CD4-positive, alpha-beta T cell treated with Interleukin-1 beta for 1 hour (primary cell): ENCODE data around the gene OR2T5.
A peak's percentile ranks its signal among the peaks of the same experiment; 100 is the strongest.
"Not testable (repeated sequence)": the region's sequence is repeated elsewhere in the genome, so short reads cannot be mapped to it uniquely, and the experiment has no call there.

Experiments
- DNase-seq, 2 donors: peaks; one replicate each; pipeline ENCODE4 v3.0.0-alpha.2; 2020 to 2022

OR2T5 gene, protein sequence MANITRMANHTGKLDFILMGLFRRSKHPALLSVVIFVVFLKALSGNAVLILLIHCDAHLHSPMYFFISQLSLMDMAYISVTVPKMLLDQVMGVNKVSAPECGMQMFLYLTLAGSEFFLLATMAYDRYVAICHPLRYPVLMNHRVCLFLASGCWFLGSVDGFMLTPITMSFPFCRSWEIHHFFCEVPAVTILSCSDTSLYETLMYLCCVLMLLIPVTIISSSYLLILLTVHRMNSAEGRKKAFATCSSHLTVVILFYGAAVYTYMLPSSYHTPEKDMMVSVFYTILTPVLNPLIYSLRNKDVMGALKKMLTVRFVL

DNA sequence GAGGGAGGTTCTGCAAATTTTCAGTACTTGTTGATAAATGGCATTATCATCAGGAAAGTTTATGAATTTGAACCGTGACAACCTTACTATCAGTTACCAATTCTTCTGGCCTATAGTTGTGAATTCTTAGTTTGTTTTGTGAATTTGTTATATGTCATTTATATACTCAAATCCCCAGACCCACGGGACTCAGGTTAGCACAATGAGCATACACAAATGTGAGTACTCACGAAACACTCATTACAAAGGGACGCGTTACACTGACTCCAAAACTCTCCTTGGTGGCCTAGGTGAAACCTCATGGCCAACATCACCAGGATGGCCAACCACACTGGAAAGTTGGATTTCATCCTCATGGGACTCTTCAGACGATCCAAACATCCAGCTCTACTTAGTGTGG is at the start of gene OR2T5:
Gene OR2T5, plus strand, starts transcription at position 301 of the 400 bp plus-strand sequence. Its CDS starts 0 bp downstream, at position 301.
- not testable (repeated sequence) for DNase-seq

DNA sequence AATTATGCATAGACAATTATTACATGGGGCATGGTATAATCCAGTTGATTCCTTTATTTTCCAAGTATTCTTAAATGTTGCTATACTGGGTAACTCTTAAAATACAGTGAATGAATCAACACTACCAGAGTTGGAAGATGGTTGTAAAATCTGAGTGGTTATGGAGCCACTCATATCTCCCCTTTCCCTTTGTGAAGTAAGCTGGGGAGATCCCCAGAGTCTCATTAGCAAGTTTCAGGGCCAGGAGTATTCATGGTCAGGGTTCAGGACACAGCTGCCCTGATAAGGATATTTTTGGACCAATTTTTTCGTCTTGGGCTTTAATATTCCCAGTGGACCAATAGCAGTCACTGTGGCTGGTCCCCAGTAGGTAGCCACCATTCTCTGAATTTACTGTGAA is 49.7 kb upstream of the OR2T5 start:
- not testable (repeated sequence) for DNase-seq

DNA sequence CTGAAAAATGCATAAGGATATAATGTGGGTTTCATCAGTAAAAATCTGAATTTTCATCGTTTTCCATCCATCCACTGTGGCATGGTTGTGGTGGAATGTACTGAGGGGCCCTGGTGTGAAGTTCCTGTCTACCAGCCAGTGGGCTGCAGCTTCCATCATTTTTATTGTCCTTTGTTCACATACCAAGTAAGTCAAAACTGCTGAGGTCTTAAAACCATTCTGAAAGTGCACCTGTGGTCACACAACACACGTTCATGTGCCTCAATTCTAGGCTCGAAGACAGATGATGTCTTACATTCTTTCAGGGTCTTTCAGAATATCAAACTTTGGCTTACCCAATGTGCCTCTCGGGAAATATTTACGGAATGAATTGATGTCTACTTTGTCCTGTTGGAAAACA is 49.1 kb upstream of the OR2T5 start:
- DNase-seq: not testable (repeated sequence)

DNA sequence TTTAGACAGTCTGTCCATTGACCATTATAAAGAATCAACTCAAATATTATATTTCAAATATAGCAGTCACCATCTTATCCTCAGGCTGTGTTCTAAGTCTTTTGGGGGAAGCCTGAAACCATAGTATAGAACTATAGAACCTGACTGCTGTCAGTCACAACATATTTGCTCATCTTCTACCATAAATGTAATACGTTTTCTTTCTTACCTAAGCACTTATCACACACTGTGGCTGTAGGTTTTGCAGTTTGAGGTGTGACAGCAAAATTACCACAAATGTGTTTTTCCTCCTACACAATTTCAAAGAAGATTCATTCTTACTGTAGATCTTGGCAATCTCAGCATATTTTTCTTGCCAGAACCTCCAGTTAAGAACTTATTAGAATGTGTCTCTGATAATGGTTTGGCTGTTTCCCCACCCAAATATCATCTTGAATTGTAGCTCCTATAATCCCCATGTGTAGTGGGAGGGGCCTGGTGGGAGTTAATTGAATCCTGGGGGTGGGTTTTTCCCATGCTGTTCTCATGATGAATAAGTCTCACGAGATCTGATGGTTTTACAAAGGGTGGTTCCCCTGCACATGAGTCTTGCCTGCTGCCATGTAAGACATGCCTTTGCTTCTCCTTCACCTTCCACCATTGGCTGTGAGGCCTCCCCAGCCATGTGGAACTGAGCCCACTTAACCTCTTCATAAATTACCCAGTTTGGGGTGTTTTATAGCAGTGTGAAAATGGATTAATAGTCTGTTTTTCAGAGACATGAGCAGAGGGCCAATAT is 45.7 kb upstream of the OR2T5 start:
- not testable (repeated sequence) for DNase-seq

DNA sequence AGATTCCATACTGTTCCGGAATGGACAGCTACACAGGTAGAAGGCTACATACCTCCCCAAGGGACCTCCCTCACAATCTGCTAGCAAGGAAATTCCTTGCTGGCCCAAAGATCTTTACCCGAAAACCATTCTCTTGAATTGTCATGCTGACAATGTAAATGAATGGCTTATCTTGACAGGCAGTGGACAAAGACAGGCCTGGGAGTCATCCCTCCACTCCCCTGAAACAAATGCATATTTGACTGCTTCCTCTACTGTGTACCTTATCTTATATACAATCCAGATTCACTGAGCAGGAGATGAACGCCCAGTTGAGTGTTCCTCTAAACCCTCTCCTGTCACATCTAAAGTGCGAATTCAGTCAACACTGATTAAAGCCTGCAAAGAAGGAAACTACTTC is 43.8 kb upstream of the OR2T5 start:
- not testable (repeated sequence) for DNase-seq

DNA sequence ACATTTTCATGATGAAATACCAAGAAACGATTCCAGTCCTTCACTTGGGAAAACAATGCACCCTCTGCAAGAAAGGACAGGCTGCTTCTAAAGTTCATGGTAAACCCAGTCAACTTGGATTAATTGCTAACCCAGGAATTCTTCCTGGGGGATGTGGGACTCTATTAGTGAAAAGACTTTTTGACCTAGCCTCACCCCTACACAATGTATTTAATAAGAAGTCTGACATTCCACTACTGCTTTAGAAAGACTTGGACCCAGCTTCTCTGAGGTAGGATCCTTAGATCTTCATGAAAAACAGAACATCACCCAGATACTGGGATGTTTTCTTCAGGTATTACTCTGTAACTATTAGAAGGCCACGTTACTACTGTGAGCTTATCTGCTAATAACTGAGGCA is 43.0 kb upstream of the OR2T5 start, which contains the start of gene OR2T2:
Gene OR2T2, plus strand, starts transcription at position 239 of the 400 bp plus-strand sequence. CDS start 7,161 bp downstream, outside the sequence.
- not testable (repeated sequence) for DNase-seq

DNA sequence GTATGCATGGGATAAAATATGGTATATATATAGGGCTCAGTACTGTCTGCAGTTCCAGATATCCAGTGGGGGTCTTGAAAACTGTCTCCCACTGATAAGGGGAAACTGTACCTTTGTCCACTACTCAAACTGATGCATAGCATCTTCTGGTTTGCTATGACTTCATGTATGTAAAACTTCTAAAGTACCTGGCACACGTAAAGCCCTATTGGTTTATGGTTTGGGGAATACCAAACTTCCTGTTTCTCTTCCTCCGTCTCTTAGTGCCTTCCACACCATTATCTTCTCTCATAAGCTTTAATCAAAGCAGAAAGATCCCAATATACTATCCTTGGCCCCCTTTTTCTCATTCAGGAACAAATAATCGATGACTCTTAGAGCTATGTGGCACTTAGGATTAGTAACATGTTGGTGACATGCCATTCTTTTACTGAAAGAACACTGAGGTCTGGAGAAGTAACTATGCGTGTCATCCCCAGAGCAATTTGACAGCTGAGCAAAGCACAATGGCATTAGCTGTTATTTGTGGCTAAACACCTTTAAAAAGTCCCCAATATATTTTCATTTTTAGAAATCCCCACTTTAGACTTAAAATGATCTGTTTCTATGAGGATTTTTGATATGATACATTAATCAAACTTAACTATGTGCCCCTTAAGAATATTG is 39.8 kb upstream of the OR2T5 start:
- not testable (repeated sequence) for DNase-seq

DNA sequence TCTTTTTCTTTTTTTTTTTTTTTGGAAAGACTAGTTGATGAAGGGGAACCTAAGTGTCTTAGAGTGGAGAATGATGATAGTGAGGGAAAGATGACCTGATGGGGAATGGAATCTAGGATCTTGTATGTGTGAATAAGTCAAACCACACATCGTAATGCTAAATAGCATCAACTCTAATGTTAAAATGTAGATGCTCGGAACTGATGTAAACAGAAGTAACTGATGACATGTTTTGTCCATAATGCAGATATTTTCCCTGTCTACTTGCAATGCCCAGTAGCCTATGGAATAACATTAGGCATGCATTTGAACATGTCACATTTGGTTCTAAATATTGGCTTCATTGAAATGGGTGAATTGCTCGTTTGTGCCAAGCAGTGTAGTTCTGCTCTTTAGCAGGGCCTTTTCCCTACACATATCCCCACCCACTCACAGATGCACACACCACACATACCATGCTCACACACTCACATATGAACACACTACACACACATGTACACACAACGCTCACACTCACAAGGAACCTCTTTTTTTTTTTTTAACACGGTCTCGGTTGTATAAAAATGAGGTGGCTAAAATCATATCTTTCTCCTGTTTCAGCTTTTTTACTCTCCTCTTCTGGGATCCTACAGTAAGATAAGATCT is 38.4 kb upstream of the OR2T5 start:
- DNase-seq: not testable (repeated sequence)

DNA sequence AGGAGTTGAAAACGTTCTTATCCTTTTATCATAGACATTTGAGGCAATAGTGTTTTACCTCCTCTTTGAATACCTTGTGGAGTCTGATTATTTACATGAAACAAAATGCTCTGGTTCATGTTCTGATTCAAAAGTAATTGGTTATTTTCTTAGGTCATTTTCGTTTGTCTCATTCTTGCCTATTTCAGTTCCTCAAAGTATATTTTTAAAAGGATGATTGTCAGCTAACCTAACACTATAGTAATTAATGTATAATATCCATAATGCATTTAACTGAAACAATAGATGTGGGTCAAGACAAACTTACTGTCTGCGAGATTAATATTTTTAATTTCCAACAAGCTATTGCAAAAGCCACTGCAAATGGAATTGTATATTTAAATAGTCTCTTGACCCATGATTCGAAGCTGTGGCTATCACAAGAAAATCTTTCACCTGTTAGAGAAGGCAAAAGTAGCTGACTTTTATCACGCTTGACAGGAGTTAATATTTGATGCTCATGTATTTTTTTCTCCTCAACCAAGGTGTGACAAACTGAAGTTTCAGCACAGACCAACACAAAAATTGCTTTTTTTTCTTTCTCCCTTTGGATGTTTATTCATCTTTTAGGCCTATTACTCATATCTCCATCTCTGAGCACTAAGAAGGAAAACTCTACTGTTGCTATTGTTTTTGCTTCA is 37.8 kb upstream of the OR2T5 start:
- DNase-seq: not testable (repeated sequence)

DNA sequence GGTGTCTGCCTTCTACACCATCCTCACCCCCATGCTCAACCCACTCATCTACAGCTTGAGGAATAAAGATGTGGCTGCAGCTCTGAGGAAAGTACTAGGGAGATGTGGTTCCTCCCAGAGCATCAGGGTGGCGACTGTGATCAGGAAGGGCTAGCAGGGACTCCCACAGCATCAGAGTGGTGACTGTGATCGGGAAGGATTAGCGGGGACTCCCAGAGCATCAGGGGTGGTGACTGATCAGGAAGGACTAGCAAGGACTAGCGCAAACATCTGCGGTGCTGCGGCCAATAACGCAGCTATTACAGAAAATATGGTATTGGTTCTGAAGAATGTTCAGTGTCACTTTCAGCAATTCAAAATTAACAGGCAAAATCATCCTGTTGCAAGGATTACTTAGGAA is 34.8 kb upstream of the OR2T5 start:
- not testable (repeated sequence) for DNase-seq

DNA sequence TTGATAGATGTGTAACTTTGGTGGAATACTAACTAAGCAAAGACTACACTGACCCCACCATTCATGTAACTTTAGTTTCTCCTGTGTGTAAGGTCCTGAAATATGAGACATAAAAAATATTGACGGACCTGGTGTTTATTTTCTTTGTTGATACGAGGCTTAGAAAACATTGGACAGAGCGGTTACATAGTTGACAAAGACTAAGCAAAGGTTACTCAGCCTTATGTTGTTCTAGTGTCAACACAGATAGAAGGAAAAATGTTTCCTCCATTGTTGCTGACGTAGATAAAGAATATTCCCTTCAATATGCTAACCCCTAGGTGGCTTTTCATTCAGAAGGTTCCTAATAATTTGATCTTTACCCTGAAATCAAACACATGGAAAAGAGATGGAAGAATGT is 33.3 kb upstream of the OR2T5 start:
- not testable (repeated sequence) for DNase-seq

DNA sequence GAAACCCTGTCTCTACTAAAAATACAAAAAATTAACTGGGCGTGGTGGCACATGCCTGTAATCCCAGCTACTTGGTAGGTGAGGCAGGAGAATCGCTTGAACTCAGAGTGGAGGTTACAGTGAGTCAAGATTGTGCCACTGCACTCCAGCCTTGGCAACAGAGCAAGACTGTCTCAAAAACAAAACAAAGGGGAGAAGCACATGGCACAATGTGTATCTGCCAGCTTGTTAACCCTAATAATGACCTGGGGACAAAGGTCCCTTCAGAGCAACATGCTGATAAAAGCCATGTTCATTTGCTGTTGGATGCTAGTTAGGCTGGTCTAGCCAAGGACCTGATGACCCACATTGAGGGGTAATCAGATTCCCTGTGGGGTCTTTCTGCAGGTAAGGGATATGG is 31.8 kb upstream of the OR2T5 start:
- DNase-seq: not testable (repeated sequence)

DNA sequence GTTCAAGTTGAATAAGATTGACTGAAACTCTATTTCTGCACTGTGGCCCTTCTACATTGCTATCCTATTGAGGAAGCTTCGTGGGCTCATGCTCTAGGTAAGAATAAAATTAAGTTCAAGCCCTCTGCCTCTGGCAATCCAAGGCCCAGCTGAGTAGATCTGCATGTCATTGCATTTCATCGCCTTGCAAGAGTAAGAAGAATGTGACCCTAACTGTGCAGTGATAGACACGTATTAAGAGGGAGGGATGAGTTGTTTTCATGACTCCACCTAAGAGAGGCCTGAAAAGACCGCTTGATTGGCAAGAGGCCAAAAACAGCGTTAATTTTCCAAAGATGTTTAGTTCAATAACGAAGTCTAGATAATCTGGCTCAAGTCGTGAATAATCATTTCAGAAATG is 29.3 kb upstream of the OR2T5 start:
- DNase-seq: not testable (repeated sequence)

DNA sequence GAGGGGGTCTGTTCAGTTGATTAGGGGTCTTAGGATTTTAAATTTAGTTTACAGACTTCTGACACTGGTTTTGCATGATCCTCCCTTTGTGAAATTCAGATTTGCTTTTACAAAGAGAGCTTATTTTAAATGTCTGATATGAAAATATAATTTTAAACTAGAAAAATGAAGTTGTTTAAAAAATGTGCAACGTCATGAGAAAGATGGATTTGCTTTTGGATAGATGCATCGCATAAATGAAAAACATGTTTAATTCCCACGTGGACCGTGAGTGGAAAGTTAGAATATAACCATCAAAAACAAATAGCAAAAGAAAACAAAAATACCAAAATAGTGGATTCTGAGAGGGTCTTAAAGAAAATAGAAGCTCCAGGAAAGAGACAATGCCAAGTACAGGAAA is 17.2 kb upstream of the OR2T5 start:
- no peak for DNase-seq

DNA sequence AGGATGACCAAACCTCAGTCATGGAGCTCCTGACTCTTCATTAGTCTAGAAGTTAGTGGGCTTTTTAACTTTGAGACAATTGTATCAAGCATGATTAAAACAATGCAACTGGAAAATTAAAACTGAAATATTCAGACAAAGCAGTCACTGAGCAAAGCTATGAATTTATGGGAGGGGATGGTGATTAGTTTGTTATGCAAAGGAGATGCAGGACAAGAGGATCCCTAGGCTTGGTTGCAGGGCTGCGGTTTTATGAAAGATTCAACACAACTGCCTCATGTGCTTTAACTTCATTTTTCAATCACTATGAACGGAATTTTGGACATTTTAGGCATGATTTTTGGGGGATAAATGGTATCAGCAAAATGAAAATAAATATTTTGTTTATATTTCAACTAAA is 16.3 kb upstream of the OR2T5 start:
- DNase-seq: not testable (repeated sequence)

DNA sequence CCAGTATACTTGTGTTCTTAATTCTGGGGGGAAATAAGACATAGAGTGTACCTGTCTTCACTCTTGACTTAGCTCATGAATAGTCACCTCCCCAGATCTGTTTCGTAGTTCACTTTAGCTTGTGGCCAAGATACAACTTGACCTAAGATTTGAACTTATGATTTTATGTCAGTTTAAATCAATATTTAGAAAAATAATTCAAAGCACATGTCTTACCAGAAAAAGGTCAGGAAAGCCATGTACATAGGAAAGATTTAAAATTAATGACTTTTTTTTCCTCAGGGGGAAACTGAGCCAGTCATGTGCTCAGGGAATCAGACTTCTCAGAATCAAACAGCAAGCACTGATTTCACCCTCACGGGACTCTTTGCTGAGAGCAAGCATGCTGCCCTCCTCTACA is 15.3 kb upstream of the OR2T5 start, which contains the start of gene OR2T3:
Gene OR2T3, plus strand, starts transcription at position 301 of the 400 bp plus-strand sequence. Its CDS starts 0 bp downstream, at position 301.
- DNase-seq: not testable (repeated sequence)

DNA sequence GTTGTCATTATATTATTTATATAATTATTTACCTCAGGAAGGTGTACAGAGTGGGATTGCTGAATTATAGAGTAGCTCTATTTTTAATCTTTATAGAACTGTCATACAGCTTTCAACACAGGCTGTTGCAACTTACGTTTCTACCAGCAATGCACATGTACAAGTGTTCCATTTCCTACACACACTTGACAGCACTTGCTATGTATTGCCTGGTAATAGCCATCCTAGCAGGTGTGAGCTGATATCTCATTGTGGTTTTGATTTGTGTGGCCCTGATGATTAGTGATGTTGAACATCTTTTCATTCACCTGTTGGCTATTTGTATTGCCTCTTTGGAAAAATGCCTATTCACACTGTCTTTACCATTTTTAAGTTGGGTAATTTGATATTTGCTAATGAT is 12.7 kb upstream of the OR2T5 start:
- not testable (repeated sequence) for DNase-seq

DNA sequence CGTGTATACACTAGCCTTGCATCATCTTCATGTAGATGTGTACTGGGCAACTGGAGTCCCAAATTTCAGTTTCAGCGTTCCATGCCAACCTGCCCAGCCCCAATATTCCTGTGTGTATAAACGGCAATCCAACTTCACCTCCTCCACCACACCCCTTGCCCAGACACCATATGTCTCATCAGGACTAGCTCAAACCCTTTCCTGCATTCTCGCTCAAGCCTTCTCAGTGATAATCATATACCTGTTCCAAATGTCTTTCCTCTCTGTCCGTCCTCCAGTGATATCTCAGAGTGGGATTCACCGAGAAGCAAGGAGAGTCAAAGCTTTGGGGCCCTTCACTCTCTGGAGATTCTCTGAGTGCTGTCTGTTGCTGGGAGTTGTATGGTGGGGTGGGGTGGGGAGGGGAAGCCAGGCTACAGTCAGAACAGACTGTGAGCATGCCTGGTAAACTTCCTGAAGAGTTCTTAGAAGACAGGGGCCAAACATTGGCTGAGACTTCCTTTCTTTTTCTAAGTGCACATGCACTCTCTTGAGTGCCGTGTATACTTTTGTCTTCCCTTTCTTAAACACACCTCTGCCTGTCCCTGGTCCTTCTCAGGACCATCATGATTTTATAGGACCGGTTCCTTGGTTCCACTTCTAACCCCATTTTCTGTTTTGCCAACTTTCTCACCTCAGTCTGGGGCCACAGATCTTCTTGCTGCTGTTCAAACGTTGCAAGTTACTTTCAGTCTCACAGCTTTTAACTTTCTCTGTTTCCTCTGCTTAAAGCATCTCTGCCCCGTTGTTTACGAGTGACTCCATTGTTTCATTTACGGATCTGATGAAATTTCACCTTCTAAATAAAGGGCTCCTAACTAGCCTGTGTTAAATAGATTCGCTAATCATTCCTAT is 6.5 kb upstream of the OR2T5 start:
- peak in 1 of 2 donors; percentile 26 for DNase-seq

DNA sequence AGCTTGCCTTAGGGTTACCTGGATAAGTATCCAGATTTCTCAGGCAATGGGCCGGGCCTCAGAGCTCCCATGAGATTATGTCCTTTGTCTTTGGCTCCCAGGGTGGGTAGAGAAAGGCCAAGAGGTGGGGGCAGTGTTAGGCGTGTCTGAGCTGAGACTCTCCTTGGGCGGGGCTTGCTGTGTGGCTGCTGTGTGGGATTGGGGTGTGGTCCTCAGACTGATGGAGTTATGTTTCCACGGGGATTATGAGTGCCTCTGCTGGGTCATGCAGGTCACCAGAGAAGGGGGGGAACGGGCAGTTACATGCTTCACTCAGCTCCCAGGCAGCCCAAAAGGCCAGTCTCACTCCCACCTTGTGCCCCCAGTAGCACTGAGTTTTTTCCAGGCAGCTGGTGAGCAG is 8.3 kb downstream of the OR2T5 start:
- DNase-seq: not testable (repeated sequence)

DNA sequence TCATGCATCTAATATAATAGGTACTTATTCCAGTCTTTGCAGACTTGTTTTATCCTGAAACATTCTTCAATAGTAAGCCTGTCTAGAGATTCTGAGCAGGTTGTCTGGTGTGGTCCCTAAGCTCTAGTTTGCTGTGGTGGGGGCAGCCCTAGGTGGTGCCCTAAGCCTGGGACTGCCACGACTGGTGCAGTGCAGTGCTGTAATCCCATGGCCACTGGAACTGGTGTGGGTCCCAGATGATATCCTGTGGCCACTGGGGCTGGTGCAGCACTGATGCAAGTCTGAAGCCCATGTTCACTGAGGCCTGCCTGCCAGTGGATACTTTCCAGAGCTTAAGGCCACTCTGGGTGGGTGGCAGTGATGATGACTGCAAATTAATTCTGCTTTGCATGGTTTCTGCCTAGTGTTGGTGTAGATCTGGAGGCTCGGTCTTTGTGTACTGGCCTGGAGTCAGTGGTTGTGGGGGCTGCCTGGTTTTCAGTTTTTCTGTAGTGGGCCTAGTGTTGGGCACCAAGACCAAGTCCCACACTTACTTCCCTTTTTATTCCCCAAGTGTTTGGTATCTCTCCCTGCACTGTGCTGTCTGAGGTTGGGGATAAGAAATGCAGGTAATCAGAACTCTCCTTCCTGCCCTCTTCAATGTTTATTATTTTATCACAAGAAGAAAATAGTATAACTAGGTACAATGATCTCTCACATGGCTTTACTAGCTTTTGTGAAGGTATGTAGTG is 12.1 kb downstream of the OR2T5 start:
- not testable (repeated sequence) for DNase-seq
